Fibroblast of lung (primary cell): ENCODE results near the gene MAT2A. TPM values are rescaled to one million over a fixed set of nuclear protein-coding genes. Genes with fewer than 3 reads are reported as not detected.

Experiments
- DNase-seq, 2 donors: peaks; one replicate each; pipeline versions ENCODE4 v3.0.0 to v3.0.0-alpha.2; 2010; ENCODE audit warnings: low read depth in 2 of 2
- H2AFZ ChIP-seq: 2 replicates; pipeline ENCODE4 v1.5.1; 2012; ENCODE audit warnings: low read length, control low read depth, inconsistent platforms
- H3K27ac ChIP-seq: 2 replicates; pipeline ENCODE4 v1.5.1; 2011; ENCODE audit warnings: low read length, control low read depth; ENCODE audit not compliant: insufficient read depth
- H3K27me3 ChIP-seq: 2 replicates; pipeline ENCODE4 v1.5.1; 2011; ENCODE audit warnings: mild to moderate bottlenecking, low read length; ENCODE audit not compliant: control insufficient read depth, insufficient read depth
- H3K36me3 ChIP-seq: 2 replicates; pipeline ENCODE4 v1.5.1; 2011; ENCODE audit warnings: low read length; ENCODE audit not compliant: control insufficient read depth, insufficient read depth
- H3K4me1 ChIP-seq: 2 replicates; pipeline ENCODE4 v1.5.1; 2011; ENCODE audit warnings: low read length; ENCODE audit not compliant: control insufficient read depth, insufficient read depth; ENCODE audit errors: extremely low read depth
- H3K4me2 ChIP-seq: 2 replicates; pipeline ENCODE4 v1.5.1; 2011; ENCODE audit warnings: low read length, control low read depth; ENCODE audit not compliant: insufficient read depth; ENCODE audit errors: extremely low read depth
- H3K4me3 ChIP-seq, 4 experiments: fragments of 200-600 bp in 1 of 4; sonication (generic) in 1 of 4; replicated peaks in 1 of 4; 2 replicates each; pipeline ENCODE4 v1.5.1; 2011 to 2016; ENCODE audit warnings: low read length in 4 of 4, low read depth in 3 of 4, mild to moderate bottlenecking in 3 of 4, control low read depth in 2 of 4, inconsistent platforms in 1 of 4, mixed read lengths in 1 of 4; ENCODE audit not compliant: insufficient read depth in 1 of 4; ENCODE audit errors: control extremely low read depth in 1 of 4
- H3K79me2 ChIP-seq: 2 replicates; pipeline ENCODE4 v1.5.1; 2012; ENCODE audit warnings: mild to moderate bottlenecking, low read length, inconsistent platforms; ENCODE audit not compliant: control insufficient read depth, insufficient read depth
- H3K9ac ChIP-seq: 2 replicates; pipeline ENCODE4 v1.5.1; 2011; ENCODE audit warnings: mild to moderate bottlenecking, low read length, control low read depth; ENCODE audit not compliant: insufficient read depth
- H3K9me3 ChIP-seq: 2 replicates; pipeline ENCODE4 v1.5.1; 2012; ENCODE audit warnings: low read depth, low read length; ENCODE audit not compliant: control insufficient read depth, insufficient read depth
- H4K20me1 ChIP-seq: 2 replicates; pipeline ENCODE4 v1.5.1; 2011; ENCODE audit warnings: low read length; ENCODE audit not compliant: control insufficient read depth, insufficient read depth; ENCODE audit errors: extremely low read depth
- CTCF ChIP-seq, 2 donors: IDR thresholded peaks in 1 of 2; conservative IDR thresholded peaks in 1 of 2; 1 replicate in 1 of 2; 2 replicates in 1 of 2; pipeline ENCODE4 v1.5.1; 2011 to 2012; ENCODE audit warnings: low read length in 2 of 2, control low read depth in 1 of 2, inconsistent platforms in 1 of 2, low read depth in 1 of 2, mild to moderate bottlenecking in 1 of 2
- EZH2 ChIP-seq: IDR thresholded peaks from 2 replicates; pipeline ENCODE4 v1.5.1; 2012; ENCODE audit warnings: low read length, control low read depth, mild to moderate bottlenecking; ENCODE audit errors: missing control alignments
- polyA plus RNA-seq, 2 donors: library from polyadenylated mRNA; depleted of rRNA in 1 of 2; stranded (reverse) in 1 of 2; unstranded in 1 of 2; fragments of >200 nt; gene quantifications; 2 replicates each; pipeline ENCODE4 v1.2.1, GENCODE V29; 2011 to 2012; ENCODE audit warnings: missing spikeins in 1 of 2
- total RNA-seq: library from RNA; depleted of rRNA; stranded (reverse); fragments of >200 nt; gene quantifications from 2 replicates; pipeline ENCODE4 v1.2.1, GENCODE V29; 2014

The MAT2A gene
- total and polyA plus RNA-seq, 2 donors (not counting 1 experiment from before 2014, with no cell fraction given) = 270 to 334 TPM

GRCh38 chr2:85525029-85525428 lies 13.9 kb upstream of the MAT2A start:
- no peak overlapping the region for H3K9ac ChIP-seq
- no peaks in the 10 kb centered on the region for H3K4me1 ChIP-seq
- H3K27me3 ChIP-seq = peaks cover 3% of the 10 kb centered on the region
- no peak overlapping the region for H2AFZ ChIP-seq
- TF ChIP-seq CTCF (conservative IDR thresholded peaks at IDR 0.05 in 1 of 2, IDR thresholded peaks at IDR 0.05 in 1 of 2; ENCODE audit: low read depth in 1 of 2, low read length in 2 of 2) = no peak
- TF ChIP-seq EZH2 = no peak
- no peak overlapping the region for H3K27ac ChIP-seq
- no peak overlapping the region for H3K4me3 ChIP-seq
- no peaks in the 10 kb centered on the region for H4K20me1 ChIP-seq
- no peak for DNase-seq
- no peak overlapping the region for H3K4me2 ChIP-seq
- no peaks in the 10 kb centered on the region for H3K79me2 ChIP-seq
- no peaks in the 10 kb centered on the region for H3K9me3 ChIP-seq
- H3K36me3 ChIP-seq = no peaks in the 10 kb centered on the region

GRCh38 chr2:85525567-85525966 lies 13.4 kb upstream of the MAT2A start:
- H3K27ac ChIP-seq = no peak overlapping the region
- DNase-seq = no peak
- no peaks in the 10 kb centered on the region for H3K4me1 ChIP-seq
- H3K27me3 ChIP-seq = peaks cover 3% of the 10 kb centered on the region
- no peaks in the 10 kb centered on the region for H4K20me1 ChIP-seq
- H3K36me3 ChIP-seq = no peaks in the 10 kb centered on the region
- H3K9ac ChIP-seq = no peak overlapping the region
- no peaks in the 10 kb centered on the region for H3K79me2 ChIP-seq
- no peak overlapping the region for H3K4me2 ChIP-seq
- no peak overlapping the region for H3K4me3 ChIP-seq
- no peak for TF ChIP-seq CTCF (conservative IDR thresholded peaks at IDR 0.05 in 1 of 2, IDR thresholded peaks at IDR 0.05 in 1 of 2; ENCODE audit: low read depth in 1 of 2, low read length in 2 of 2)
- no peak overlapping the region for H2AFZ ChIP-seq
- no peaks in the 10 kb centered on the region for H3K9me3 ChIP-seq

- no peak for DNase-seq
- Histone ChIP-seq H3K4me3 (no peak overlapping the region), H3K9me3 (no peaks in the 10 kb centered on the region), H3K9ac (no peak overlapping the region), H3K79me2 (no peaks in the 10 kb centered on the region), H4K20me1 (no peaks in the 10 kb centered on the region), H3K27ac (no peak overlapping the region), H3K4me2 (no peak overlapping the region), H2AFZ (no peak overlapping the region), H3K36me3 (no peaks in the 10 kb centered on the region), H3K4me1 (no peaks in the 10 kb centered on the region), H3K27me3 (peaks cover 3% of the 10 kb centered on the region)
- no peak for TF ChIP-seq CTCF (conservative IDR thresholded peaks at IDR 0.05 in 1 of 2, IDR thresholded peaks at IDR 0.05 in 1 of 2; ENCODE audit: low read depth in 1 of 2, low read length in 2 of 2)
- no peak for TF ChIP-seq EZH2
Observed at GRCh38 chr2:85527787-85528186, 11.2 kb upstream of the MAT2A start.
